ENCODE measurements around the gene KAT2B.

The KAT2B gene

GRCh38 chr3:20141851-20142250 lies 101.6 kb downstream of the KAT2B start:
- DNase-seq (ENCODE audit: low read depth in 2 of 3, low spot score in 1 of 3) = no peak

DNA sequence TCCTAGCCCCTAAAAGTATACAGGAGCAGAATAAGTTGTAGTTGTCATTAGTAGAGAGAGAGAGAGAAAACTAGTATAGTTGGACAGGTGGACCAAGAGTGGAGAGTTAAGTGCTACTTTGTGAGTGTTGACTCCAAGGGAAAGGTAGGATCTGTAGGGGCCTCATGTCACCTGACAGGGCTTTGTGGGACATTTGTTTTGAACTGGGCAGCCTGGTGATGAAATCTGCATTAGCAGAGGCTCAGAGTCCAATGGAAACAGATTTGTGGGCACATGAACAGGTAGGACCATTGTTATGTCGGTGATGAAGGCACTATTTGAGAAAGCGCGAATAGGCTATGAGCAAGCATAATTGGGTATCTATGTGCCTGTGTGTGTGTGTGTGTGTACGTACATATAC lies 102.3 kb downstream of the KAT2B start:
- DNase-seq (ENCODE audit: low read depth in 2 of 3, low spot score in 1 of 3) = no peak

DNA sequence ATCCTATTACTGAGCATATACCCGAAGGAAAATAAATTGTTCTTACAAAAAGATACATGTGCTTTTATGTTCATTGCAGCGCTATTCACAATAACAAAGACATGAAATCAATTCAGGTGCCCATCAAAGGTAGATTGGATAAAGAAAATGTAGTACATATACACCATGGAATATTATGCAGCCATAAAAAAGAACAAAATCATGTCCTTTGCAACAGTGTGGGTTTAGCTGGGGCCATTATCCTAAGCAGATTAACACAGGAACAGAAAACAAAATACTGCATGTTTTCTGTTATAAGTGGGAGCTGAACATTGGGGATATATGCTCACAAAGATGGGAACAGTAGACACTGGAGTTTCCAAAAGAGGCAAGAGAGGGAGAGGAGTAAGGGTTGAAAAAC lies 103.3 kb downstream of the KAT2B start:
- no peak for DNase-seq (ENCODE audit: low read depth in 2 of 3, low spot score in 1 of 3)

DNA sequence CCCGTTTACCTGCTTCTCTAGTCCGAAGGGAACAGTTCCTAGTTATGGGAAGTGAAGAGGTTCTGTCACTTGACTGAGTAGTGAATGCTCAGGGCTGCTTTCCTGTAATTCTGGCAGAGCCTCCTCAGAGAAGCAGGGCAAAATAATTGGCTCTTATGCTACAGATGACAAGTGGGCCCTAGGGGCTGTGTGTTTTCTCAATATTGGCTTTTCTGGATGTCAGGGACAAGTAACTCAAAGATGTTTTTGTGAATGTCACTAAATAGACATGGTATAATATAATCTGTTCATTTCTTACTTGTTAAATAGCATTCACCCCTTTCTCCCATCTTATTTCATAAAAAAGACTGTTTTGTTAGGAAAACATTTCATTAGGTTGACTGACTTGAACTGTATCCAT lies 105.6 kb downstream of the KAT2B start:
- no peak for DNase-seq (ENCODE audit: low read depth in 2 of 3, low spot score in 1 of 3)

DNA sequence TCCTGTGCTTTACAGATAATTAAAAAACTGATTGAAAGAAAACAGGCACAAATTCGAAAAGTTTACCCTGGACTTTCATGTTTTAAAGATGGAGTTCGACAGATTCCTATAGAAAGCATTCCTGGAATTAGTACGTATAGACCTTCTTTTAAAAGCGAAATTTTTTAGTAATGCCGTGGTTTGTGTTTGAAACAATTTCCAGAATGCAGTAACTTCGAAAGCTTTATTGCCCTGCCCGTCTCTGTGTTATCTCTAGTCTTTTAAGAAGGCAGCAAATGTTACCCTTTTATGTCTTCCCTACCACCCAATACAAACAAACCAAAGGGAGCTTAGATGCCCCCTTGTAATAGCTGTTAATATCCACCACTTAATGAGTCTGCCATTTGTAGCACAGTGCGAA lies 106.1 kb downstream of the KAT2B start:
- DNase-seq (ENCODE audit: low read depth in 2 of 3, low spot score in 1 of 3) = no peak

DNA sequence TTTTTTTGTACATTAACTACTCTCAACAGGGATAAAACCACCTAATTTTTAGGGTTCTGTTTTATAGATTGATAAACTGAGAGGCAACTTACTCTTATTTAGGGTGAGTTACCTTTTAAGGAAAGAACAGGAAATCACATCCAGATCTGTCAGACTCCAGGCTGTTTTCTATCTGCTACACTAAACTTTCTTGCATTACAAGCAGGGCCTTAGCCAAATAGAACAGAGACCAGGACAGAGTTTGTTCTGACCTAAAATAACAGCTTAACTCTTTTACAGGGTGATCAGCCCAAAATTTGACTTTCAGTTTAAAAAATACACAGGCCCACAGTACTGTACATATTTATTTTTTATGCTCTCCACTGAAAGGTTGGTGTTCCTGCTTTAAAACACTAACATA lies 107.1 kb downstream of the KAT2B start:
- DNase-seq (ENCODE audit: low read depth in 2 of 3, low spot score in 1 of 3) = no peak

GRCh38 chr3:20148466-20148865 lies 108.2 kb downstream of the KAT2B start:
- no peak for DNase-seq (ENCODE audit: low read depth in 2 of 3, low spot score in 1 of 3)

GRCh38 chr3:20154078-20154477 lies 113.8 kb downstream of the KAT2B start:
- no peak for DNase-seq (ENCODE audit: low read depth in 2 of 3, low spot score in 1 of 3)

DNA sequence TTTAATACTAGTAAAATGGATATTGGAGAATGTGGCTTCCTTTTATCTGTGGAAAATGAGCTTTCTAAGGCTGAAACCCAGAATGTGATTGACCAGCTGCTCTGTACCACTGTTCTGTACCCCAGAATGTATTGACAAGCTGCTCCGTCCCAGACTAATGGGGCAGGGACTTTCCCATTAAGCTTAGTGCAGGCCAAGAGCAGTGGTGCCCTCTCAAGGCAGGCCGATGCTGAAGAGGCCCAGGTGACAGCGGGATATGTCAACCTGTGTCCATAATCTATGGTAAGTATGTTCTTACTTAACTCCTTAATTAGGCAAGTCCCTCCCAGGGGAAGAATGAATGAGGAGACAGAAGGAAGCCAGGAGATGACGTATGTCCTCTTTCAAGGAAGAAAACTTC lies 114.7 kb downstream of the KAT2B start:
- no peak for DNase-seq (ENCODE audit: low read depth in 2 of 3, low spot score in 1 of 3)

DNA sequence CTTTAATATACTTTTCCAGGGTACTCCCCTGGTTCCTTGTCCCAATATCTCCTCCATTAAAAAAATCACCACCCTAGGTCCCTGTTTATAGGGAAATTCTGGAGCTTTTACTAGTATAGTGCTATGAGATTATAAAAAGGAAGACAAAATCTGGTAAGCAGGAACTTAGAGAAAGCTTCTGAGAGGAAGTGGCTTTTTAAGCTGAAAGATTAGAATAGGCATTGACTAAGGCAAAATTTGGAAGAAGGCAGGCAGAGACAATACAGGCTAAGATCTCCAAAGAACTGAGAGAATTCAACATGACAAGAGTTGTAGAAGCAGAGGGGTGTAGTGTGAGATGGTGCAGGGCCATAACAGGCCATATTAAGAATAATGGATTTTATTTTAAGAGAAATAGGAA lies 120.0 kb downstream of the KAT2B start:
- DNase-seq (ENCODE audit: low read depth in 2 of 3, low spot score in 1 of 3) = no peak

DNA sequence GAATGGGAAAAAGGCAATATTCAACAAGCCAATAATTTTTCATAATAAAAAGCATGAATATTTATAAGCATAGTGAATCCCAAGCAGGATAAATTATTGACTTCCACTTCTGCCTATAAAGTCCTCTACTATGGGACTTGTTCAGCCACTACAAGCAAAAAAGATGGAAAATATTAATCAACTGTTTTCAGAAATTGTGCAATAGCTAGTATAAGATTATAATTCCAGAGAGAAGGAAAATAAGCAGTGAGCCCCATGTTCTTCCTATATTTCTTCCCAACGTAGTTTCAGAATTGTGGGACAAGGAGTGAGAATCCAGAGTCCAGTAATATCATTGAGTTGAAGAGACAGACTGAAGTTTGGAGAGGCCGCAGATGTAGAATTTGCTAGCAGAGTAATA lies 121.5 kb downstream of the KAT2B start:
- DNase-seq (ENCODE audit: low read depth in 2 of 3, low spot score in 1 of 3) = no peak

DNA sequence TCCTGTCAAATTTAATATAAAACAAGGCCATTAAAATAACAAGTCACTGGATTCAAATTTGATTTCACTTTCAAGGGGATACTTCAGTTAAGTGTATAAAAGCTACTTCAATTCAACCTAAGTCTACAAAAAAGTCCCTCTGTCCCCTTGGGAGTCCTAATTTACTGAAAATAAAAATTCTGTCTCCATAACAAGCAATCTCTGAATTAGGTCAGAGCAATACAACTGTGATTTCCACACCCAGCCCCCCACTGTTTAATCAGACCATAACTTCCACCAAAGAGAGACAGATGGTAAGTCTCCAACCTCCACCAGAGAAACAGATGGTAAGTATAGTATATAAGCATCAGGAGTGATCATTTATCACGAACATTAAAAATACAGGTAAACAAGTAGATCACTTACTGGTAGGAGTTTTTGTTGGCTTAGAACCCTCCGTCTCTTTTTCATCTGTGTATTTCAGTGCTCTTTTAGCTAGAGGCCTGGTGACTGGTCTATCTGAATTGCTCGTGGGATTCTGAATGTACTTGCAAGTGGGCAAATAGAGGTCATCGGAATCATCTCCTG lies 133.7 kb downstream of the KAT2B start:
- no peak for DNase-seq (ENCODE audit: low read depth in 2 of 3, low spot score in 1 of 3)

- no peak for DNase-seq (ENCODE audit: low read depth in 2 of 3, low spot score in 1 of 3)
Measured at GRCh38 chr3:20181276-20181675, 141.0 kb downstream of the KAT2B start.

DNA sequence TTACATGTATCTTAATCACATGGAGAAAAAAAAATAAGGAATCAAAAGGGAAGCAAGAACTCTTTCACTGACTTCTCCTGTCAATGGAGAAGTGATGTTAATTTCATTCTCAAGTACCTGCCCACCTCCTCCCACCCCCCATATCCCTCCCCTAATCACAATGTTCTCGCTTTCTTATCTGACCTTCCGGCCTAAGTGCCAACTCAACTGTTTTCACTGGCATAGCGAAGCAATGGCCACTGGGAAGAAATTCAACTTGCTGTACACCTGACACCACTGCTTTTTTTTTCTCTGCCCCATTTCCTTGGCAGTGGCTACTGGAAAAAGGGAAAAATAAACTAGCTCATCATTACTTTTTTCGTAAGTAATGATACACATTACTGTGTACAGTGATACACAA lies 142.0 kb downstream of the KAT2B start:
- DNase-seq (ENCODE audit: low read depth in 2 of 3, low spot score in 1 of 3) = no peak

GRCh38 chr3:20185331-20185678 lies 145.1 kb downstream of the KAT2B start:
- DNase-seq (ENCODE audit: low read depth in 2 of 3, low spot score in 1 of 3) = no peak

DNA sequence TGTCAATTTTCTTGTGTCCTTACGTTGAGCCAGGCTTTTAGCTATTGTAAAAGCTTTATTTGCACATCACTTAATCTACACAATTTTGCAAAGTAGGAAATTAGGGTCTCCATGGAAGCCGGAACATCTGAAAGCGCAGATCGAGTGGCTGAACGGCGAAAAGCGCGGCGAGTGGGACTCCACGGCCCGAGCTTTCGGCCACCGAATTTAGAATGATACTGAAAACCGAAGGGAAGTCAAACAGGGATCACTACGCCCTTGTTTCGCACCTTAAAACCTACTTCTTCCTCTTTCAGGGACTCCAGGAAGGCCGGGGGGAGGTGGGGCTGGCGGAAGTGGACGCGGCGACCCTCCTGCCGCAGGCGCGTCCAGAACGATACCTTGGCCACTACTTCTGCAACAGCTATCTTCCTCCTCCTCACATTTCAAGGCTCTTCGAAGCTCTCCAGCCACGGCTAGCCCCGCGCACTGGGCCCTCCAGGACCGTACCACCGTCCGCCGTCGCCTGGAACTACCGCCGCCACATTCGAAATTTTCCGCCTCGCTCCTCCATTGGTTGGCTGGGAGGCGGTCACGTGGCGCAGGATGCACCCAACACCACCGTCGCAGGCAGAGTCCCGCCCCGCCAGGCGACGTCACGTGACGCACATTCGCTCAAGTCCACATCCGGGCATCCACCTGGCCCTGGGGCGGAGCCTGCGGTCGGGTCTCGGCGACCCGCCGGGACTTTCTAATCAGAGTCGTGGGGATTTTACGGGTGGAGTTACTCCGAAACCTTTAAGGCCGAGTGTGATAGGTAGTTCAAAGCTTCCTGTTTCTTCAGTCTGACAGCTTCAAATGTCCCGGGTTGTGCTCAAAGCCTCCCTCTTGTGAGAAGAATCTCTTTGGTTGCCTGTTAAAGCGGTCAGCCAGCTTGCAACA lies 145.7 kb downstream of the KAT2B start, which contains the start of gene SGO1:
TSS of gene SGO1 (minus strand) at position 528 of the 921 bp plus-strand sequence. CDS start 2,179 bp downstream, outside the sequence.
- DNase-seq (ENCODE audit: low read depth in 2 of 3, low spot score in 1 of 3) = peak; percentile 97 to 99 (median 99)

DNA sequence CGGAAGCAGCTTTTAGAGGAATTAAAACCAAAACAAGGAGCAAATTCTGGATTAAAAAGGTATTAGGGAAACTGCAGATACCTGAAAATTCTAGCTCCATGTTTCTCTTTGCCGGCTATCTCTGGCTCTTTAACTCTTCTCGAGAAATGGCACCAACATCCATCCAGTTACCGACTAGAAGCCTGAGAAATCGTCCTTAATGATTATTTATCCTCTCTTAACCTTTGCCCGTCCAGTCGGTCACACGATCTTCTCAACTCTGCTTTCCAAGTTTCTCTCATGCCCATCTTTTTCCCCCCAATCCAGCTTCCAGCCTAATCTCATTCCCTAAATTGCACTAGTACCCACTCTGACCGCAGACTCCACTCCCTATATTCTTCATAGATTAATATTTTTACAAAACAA lies 146.4 kb downstream of the KAT2B start:
- DNase-seq (ENCODE audit: low read depth in 2 of 3, low spot score in 1 of 3) = no peak

DNA sequence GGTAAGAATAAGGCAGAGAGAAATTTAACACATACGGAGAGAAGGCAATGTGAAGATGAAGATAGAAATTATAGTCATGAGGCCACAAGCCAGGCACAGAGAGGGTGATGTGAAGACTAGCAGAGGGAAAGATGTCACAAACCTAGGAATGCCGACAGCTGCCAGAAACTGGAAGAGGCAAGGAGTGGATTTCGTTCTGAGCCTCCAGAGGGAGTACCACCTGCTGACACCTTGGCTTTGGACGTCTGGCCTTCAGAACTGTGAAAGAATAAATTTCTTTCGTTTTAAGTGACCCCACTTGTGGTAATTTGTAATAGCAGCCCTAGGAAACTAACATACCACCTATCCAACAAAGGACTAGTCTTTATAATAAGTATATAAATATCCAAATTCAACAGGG lies 150.7 kb downstream of the KAT2B start:
- no peak for DNase-seq (ENCODE audit: low read depth in 2 of 3, low spot score in 1 of 3)

DNA sequence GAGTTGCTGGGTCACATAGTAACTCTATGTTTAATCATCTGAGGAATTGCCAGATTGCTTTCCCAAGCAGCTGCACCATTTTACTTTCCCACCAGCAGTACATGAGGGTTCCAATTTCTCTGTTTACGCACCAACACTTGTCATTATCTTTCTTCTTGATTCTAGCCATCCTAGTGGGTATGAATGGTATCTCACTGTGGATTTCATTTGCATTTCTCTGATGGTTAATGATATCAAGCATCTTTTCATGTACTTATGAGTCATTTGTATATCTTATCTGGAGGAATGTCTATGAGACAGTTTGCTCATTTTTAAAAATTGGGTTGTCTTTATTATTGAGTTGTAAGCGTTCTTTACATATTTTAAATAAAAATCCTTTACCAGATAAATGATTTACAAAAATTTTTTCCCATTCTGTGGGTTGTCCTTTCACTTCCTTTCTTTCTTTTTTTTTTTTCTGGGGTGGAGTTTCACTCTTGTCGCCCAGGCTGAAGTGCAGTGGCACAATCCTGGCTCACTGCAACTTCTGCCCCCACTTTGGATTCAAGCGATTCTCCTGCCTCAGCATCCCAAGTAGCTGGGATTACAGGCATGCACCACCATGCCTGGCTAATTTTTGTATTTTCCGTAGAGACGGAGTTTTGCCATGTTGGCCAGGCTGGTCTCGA lies 154.7 kb downstream of the KAT2B start:
- DNase-seq (ENCODE audit: low read depth in 2 of 3, low spot score in 1 of 3) = no peak

- DNase-seq (ENCODE audit: low read depth in 2 of 3, low spot score in 1 of 3) = no peak
Measured at GRCh38 chr3:20197775-20198174, 157.5 kb downstream of the KAT2B start.

DNA sequence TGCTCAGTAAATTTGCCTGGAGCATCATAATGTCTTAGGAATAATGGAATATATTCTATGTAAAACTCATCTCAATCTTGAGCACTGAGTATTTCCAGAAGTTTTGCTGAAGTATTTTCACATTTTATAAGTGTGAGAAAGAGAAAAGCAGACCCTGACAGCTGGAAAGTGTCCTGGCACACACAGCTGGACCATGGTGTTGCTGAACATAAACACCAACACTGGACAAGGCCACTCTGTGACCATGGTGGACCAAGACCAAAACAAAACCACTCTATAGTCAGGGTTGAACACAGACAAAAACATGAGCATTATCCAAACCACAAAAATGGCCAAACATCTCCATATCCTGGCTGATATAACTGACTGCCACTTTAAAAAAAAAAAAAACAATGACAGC lies 160.9 kb downstream of the KAT2B start:
- DNase-seq (ENCODE audit: low read depth in 2 of 3, low spot score in 1 of 3) = no peak
